ENCODE measurements around the gene DPYSL3. TPM values are rescaled to one million over a fixed set of nuclear protein-coding genes. Genes with fewer than 3 reads are reported as not detected.

Gene DPYSL3
- total RNA-seq, 2 experiments from 2014 or later, result 0.05 to 0.12 TPM

GRCh38 chr5:147441191-147441695 lies 68.6 kb downstream of the DPYSL3 start:
- no peak overlapping the region for H3K4me3 Mint-ChIP-seq
- no peaks in the 10 kb centered on the region for H3K36me3 Mint-ChIP-seq (ENCODE audit: low read depth)
- H3K4me1 Mint-ChIP-seq (ENCODE audit: low read depth), result no peaks in the 10 kb centered on the region
- DNase-seq, result no peak
- H3K9me3 Mint-ChIP-seq, result no peaks in the 10 kb centered on the region
- no peak overlapping the region for H3K27ac Mint-ChIP-seq
- intact Hi-C loops (cut with micrococcal nuclease), result no loop called here
- CTCF ChIA-PET, result no interaction called here
- peaks cover 5% of the 10 kb centered on the region for H3K27me3 Mint-ChIP-seq (ENCODE audit: low read depth)

- CTCF ChIA-PET, result no interaction called here
- peaks cover 5% of the 10 kb centered on the region for H3K27me3 Mint-ChIP-seq (ENCODE audit: low read depth)
- H3K4me1 Mint-ChIP-seq (ENCODE audit: low read depth), result no peaks in the 10 kb centered on the region
- H3K36me3 Mint-ChIP-seq (ENCODE audit: low read depth), result no peaks in the 10 kb centered on the region
- intact Hi-C loops (cut with micrococcal nuclease), result no loop called here
- no peak for DNase-seq
- H3K27ac Mint-ChIP-seq, result no peak overlapping the region
- H3K4me3 Mint-ChIP-seq, result no peak overlapping the region
- H3K9me3 Mint-ChIP-seq, result no peaks in the 10 kb centered on the region
Measured at GRCh38 chr5:147439254-147439653, 70.6 kb downstream of the DPYSL3 start.

DNA sequence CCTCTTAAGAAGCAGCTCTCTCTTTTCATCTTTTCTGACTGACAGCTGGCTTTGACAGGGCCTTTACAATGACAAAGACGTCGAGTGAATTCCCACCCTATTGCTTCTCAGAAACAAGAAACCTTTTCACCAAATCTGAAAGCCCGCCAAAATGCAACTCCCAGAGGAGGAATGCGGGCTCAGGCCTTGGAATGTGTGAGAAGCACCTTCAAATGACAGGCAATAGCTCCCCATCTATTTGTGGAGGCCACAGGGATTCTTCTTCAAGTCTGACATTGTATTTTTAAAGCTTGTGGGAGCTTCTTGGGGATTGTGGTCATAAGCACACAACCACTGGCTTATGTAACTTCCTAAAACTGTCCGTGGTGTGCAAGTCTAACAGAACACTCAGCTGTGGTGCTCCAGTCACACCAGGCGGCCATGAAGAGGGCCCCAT lies 72.7 kb downstream of the DPYSL3 start:
- DNase-seq, result no peak
- Mint-ChIP-seq H3K36me3 (ENCODE audit: low read depth) (no peaks in the 10 kb centered on the region), H3K27me3 (ENCODE audit: low read depth) (peaks cover 2% of the 10 kb centered on the region), H3K27ac (no peak overlapping the region), H3K9me3 (no peaks in the 10 kb centered on the region), H3K4me3 (no peak overlapping the region), H3K4me1 (ENCODE audit: low read depth) (no peaks in the 10 kb centered on the region)
- intact Hi-C loops (cut with micrococcal nuclease), result no loop called here
- CTCF ChIA-PET, result no interaction called here

DNA sequence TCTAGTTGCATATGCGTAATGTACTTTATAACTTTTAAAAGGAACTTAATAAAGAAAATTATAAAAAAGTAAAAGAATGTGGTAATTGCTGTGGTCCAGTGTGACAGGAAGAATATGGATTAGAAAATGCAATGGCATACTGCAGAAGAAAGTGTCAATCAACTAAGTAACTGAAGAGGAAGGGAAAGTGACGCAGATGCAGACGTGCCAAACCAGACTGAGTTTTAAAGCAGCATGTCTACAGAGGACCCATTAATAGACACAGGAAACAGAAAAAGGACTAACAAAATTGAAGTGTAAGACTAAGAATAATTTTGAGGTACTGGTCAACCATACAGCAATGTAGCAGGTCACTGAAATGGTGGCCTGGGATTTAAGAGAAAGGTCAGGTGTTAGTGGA lies 73.3 kb downstream of the DPYSL3 start:
- Mint-ChIP-seq H3K4me1 (ENCODE audit: low read depth) (no peaks in the 10 kb centered on the region), H3K36me3 (ENCODE audit: low read depth) (no peaks in the 10 kb centered on the region), H3K27me3 (ENCODE audit: low read depth) (no peaks in the 10 kb centered on the region), H3K9me3 (no peaks in the 10 kb centered on the region), H3K27ac (no peak overlapping the region), H3K4me3 (no peak overlapping the region)
- CTCF ChIA-PET, result no interaction called here
- DNase-seq, result no peak
- intact Hi-C loops (cut with micrococcal nuclease), result no loop called here

DNA sequence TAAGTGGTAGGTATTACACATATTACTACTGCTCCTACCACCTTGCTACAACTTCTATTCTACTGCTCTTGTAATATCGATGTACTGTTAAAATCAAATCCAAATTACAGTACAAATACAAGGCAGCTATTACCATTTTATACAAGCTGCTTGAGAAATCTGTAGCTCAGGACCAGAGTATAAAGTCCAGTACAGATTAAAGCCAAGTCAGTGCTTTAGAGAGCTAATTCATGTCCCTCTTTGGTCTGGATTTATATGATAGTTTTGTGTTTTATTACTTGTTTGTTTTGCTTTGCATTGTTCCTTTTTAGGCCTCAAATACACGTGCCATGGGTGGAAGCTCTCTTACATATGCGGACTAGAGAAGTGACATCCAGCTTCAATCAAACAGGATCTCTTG lies 75.8 kb downstream of the DPYSL3 start:
- no peak for DNase-seq
- Mint-ChIP-seq H3K27me3 (ENCODE audit: low read depth) (no peaks in the 10 kb centered on the region), H3K4me1 (ENCODE audit: low read depth) (no peaks in the 10 kb centered on the region), H3K27ac (no peak overlapping the region), H3K9me3 (no peaks in the 10 kb centered on the region), H3K4me3 (no peak overlapping the region), H3K36me3 (ENCODE audit: low read depth) (no peaks in the 10 kb centered on the region)
- intact Hi-C loops (cut with micrococcal nuclease), result no loop called here
- CTCF ChIA-PET, result no interaction called here

DNA sequence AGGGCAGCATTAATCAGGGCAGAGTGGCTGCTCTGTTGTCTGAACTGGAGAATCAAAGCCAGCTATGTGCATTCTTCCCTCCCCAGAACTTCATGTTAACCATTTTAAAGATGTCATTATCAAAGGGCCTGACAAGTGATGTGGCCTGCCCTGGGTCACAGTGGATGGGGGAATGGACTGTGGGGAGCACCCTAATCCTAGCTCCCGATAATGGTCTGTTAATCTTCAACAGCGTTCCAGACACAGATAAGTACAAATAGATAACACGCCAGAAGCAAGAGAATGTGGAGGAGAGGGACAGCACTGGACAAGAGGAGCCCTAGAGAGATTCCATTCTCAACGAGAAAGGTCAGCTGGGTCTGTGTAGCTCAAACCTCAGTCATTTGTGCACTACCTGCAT lies 77.5 kb downstream of the DPYSL3 start:
- intact Hi-C loops (cut with micrococcal nuclease), result no loop called here
- H3K4me1 Mint-ChIP-seq (ENCODE audit: low read depth), result no peaks in the 10 kb centered on the region
- no peak overlapping the region for H3K4me3 Mint-ChIP-seq
- H3K27ac Mint-ChIP-seq, result no peak overlapping the region
- peaks cover 2% of the 10 kb centered on the region for H3K27me3 Mint-ChIP-seq (ENCODE audit: low read depth)
- CTCF ChIA-PET, result no interaction called here
- H3K9me3 Mint-ChIP-seq, result no peaks in the 10 kb centered on the region
- DNase-seq, result no peak
- no peaks in the 10 kb centered on the region for H3K36me3 Mint-ChIP-seq (ENCODE audit: low read depth)

GRCh38 chr5:147431586-147431985 lies 78.3 kb downstream of the DPYSL3 start:
- H3K27ac Mint-ChIP-seq, result no peak overlapping the region
- peaks cover 2% of the 10 kb centered on the region for H3K27me3 Mint-ChIP-seq (ENCODE audit: low read depth)
- no peaks in the 10 kb centered on the region for H3K9me3 Mint-ChIP-seq
- no peaks in the 10 kb centered on the region for H3K4me1 Mint-ChIP-seq (ENCODE audit: low read depth)
- no peak for DNase-seq
- H3K36me3 Mint-ChIP-seq (ENCODE audit: low read depth), result no peaks in the 10 kb centered on the region
- CTCF ChIA-PET, result no interaction called here
- H3K4me3 Mint-ChIP-seq, result no peak overlapping the region
- intact Hi-C loops (cut with micrococcal nuclease), result no loop called here

- Mint-ChIP-seq H3K4me3 (no peak overlapping the region), H3K27ac (no peak overlapping the region), H3K27me3 (ENCODE audit: low read depth) (peaks cover 2% of the 10 kb centered on the region), H3K4me1 (ENCODE audit: low read depth) (no peaks in the 10 kb centered on the region), H3K36me3 (ENCODE audit: low read depth) (no peaks in the 10 kb centered on the region), H3K9me3 (no peaks in the 10 kb centered on the region)
- CTCF ChIA-PET, result no interaction called here
- DNase-seq, result no peak
- intact Hi-C loops (cut with micrococcal nuclease), result no loop called here
Measured at GRCh38 chr5:147430628-147431027, 79.2 kb downstream of the DPYSL3 start.

- H3K36me3 Mint-ChIP-seq (ENCODE audit: low read depth), result no peaks in the 10 kb centered on the region
- no peak overlapping the region for H3K27ac Mint-ChIP-seq
- no peaks in the 10 kb centered on the region for H3K9me3 Mint-ChIP-seq
- peaks cover 4% of the 10 kb centered on the region for H3K27me3 Mint-ChIP-seq (ENCODE audit: low read depth)
- H3K4me1 Mint-ChIP-seq (ENCODE audit: low read depth), result no peaks in the 10 kb centered on the region
- CTCF ChIA-PET, result no interaction called here
- no peak for DNase-seq
- H3K4me3 Mint-ChIP-seq, result no peak overlapping the region
- intact Hi-C loops (cut with micrococcal nuclease), result no loop called here
Measured at GRCh38 chr5:147427521-147428401, 82.1 kb downstream of the DPYSL3 start.

DNA sequence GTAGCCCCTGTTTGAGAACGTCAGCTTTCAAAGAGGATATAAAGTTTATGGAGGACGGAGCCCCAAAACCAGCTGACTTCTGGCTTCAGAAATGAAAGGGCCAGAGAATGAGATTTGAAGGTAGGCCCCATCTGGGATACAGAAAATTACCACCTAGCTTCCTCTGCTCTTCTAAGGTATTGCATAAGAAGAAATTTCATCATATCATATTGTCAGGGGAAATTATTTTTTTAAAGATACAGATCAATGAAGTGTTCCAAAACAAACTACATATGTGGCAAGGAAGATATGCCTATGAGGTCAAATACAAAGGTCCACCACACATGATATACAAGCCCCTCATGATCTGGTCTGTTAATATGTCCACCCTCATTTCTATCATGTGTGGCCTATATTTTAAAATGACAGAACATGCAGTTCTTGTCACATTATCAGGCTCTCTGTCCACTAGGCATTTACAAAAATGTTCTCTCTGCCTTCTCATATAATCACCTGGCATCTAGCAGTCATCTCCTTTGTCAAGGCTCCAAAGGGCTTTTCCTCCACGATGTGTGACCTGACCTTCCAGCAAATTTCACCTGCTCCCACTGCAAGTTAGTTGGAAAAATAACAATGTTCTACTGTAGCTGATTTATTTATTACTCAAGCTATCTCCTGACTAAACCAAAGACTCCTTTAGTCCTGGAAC lies 83.1 kb downstream of the DPYSL3 start:
- Mint-ChIP-seq H3K27ac (no peak overlapping the region), H3K36me3 (ENCODE audit: low read depth) (no peaks in the 10 kb centered on the region), H3K9me3 (no peaks in the 10 kb centered on the region), H3K4me3 (no peak overlapping the region), H3K4me1 (ENCODE audit: low read depth) (no peaks in the 10 kb centered on the region), H3K27me3 (ENCODE audit: low read depth) (peaks cover 4% of the 10 kb centered on the region)
- intact Hi-C loops (cut with micrococcal nuclease), result no loop called here
- DNase-seq, result no peak
- CTCF ChIA-PET, result no interaction called here

DNA sequence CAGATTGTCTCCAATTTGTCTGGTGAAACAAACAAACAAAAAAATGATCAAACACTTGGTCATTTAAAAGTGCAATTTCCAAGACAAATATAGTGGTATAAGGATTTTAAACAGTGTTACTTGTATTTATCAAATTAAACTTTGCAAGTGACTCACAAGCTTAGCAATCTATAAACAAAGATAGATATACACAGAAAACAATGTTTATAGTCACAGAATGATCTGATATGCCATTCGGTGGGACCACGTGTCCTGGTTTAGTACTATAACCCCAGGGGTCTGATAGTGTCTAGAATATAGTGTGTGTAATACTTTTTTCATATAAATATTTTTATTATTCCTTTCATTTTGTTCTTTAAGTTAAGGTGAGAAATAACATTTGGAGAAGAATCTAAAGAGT lies 91.3 kb downstream of the DPYSL3 start:
- Mint-ChIP-seq H3K4me1 (ENCODE audit: low read depth) (no peaks in the 10 kb centered on the region), H3K9me3 (no peaks in the 10 kb centered on the region), H3K27me3 (ENCODE audit: low read depth) (peaks cover 2% of the 10 kb centered on the region), H3K4me3 (no peak overlapping the region), H3K27ac (no peak overlapping the region), H3K36me3 (ENCODE audit: low read depth) (no peaks in the 10 kb centered on the region)
- no peak for DNase-seq
- CTCF ChIA-PET, result no interaction called here
- intact Hi-C loops (cut with micrococcal nuclease), result no loop called here

DNA sequence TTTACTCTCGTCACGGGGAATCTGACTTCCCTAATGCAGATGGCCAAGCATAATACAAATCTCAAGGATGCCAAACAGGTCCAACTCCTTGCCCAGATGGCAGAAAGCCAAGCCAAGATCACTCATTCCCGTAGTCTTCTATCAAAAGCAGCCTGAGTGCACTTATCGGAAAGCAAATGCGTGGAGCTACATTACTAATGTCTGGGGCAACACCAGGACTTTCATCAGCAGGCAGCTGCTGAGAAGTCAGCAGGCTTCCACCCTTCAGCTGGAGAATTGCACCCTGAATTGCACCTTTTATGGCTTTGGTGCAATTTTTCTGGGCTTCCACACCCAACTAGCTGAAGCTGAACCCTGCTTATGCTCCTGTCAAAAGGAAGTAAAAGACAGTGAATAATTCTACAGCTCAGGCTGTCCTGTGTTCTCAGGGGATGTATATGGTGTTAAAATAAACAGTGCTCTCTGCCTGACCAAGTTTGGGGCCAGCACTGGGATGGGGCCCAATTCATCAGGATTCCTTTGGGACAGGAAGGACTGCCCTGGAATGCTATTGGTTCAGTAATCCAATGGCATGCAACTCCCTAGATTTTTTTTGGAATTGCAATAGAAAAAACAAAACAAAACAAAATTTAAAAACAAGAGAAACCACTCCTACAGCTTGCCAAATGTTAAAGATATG lies 92.6 kb downstream of the DPYSL3 start:
- DNase-seq, result no peak
- H3K4me3 Mint-ChIP-seq, result no peak overlapping the region
- H3K36me3 Mint-ChIP-seq (ENCODE audit: low read depth), result no peaks in the 10 kb centered on the region
- no peak overlapping the region for H3K27ac Mint-ChIP-seq
- intact Hi-C loops (cut with micrococcal nuclease), result no loop called here
- CTCF ChIA-PET, result no interaction called here
- peaks cover 2% of the 10 kb centered on the region for H3K27me3 Mint-ChIP-seq (ENCODE audit: low read depth)
- no peaks in the 10 kb centered on the region for H3K9me3 Mint-ChIP-seq
- no peaks in the 10 kb centered on the region for H3K4me1 Mint-ChIP-seq (ENCODE audit: low read depth)
